ENCODE data around the gene CEBPZOS.

Gene CEBPZOS

DNA sequence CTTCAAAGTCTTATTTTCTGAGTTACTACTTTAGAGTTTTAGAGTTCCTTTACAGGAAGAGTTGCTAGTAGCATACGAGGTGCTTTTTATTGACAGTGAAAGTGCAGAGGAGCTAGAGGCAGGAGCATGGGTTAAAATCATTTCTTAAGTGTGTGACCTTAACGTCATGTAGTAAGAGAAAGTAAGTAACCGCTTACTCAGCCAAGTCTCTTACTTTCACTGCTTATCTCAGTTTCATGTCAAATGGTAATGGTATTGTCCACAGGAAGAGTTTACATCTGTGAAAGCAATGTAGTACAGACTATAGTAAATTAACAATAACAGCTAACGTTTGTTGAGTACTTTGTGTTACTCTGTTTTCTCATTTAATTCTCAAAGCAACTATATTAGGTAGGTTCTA, 47.7 kb downstream of the CEBPZOS start:
- no peak for DNase-seq

DNA sequence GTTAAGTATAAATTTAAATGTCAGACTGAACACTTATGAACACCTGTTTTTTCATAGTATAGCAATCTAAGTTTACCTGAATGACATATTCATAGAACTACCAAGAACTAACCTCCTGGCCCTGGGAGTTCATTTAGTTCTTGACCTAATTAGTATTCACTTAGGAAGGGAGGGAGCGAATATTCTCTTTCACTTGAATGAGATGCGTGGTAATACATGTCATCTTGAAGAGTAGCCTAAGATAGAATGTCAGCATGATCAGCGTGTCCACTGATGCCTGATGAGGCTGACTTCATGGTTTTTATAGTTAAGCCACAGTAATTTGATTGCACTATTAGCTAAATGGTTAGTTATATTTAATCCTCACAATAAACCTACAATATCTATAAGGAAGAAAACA, 48.5 kb downstream of the CEBPZOS start:
- no peak for DNase-seq

DNA sequence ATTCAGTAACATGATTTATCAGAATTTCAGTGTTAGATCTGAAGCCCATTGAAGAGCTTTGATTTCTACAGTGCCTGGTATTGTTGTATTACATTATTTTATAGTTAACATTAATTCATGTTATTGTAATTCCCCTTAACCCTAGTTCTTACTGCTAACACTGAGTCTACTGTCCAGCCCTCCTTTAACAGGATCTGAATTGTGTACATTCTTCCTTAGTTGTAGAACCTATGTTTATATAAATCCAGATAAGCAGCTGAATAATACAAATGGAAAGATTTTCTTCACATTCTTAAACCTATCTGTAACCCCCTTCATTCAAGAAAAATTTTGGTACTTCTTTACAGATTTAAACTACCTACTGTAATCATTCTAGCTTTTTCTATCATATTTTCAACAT, 49.9 kb downstream of the CEBPZOS start:
- DNase-seq = no peak

DNA sequence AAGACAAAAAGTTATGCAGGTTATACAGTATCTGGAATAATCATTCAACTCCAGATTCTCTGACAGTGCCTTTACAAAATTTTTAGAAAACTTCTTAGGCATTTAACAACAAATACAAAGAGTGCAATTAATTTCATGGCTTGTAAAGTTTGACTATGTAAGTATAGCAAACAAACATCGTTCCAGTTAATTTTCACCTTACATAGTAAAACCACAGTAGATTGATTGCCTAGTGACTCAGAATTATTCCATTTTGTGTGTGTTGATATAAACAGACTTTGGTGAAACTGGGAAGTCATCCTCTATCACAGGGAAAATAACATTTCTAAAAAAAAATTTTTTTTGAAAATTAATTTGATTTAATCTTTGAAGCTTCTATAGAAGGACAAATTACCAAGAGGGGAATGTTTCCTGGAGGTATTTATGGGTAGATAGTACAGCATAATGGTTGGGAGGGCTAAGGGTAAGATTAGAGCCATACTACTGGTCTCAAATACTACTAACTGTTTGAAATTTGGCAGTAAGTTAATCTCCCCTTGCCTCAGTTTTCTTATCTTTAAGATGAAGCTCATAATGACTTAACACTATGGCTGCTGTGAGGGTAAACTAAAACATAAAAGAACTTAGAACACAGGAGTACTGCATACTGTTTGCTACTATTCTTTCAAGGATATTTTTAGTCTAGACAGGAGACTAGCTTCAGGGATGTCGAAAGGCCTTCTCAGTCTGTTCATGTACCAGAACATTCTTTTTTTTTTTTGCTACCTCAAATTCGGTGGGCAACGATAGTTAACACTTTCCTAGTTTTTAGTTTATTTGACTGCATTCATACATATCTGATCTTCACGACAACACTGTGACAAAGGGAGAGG, 54.8 kb downstream of the CEBPZOS start:
- peak; percentile 67 for DNase-seq
